Measurements from ENCODE around the gene DUSP22.

DUSP22 gene

DNA sequence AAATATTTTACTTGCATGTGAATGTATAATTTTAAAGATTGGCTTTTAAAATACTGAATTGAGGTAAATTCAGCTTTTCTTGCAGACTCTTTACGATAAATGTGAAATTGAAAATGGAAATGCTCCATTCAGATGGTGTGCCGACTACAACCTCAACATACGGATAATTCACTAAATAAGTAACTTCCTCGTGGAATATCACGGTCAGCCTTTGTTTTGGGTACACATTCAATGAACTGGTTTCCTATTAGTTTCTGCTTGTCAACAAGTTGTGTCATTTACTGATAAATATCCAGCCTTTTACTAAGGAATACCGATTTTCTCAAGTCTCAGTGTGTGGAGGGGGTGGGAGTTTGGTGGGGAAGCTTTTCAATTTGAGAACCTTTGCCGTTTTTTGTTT lies 96.9 kb downstream of the DUSP22 start:
- Histone ChIP-seq H3K4me2 (ENCODE audit: low read depth, low read length) (peak overlapping the region; percentile 81), H4K20me1 (ENCODE audit: insufficient read depth, low read length) (peaks cover 24% of the 10 kb centered on the region), H3K9me3 (replicated peaks; ENCODE audit: insufficient read depth, low read length) (no peaks in the 10 kb centered on the region), H3K4me1 (ENCODE audit: low read length) (peaks cover 17% of the 10 kb centered on the region), H3K79me2 (ENCODE audit: low read length) (peaks cover 39% of the 10 kb centered on the region), H2AFZ (ENCODE audit: low read length) (peak overlapping the region; percentile 12), H3K36me3 (replicated peaks; ENCODE audit: insufficient read depth, low read length) (peaks cover 14% of the 10 kb centered on the region), H3K27ac (ENCODE audit: low read length) (peak overlapping the region; percentile 78; the same call in 1 of the 2 replicates), H3K4me3 (ENCODE audit: low read length) (peak overlapping the region; percentile 81), H3F3A (ENCODE audit: insufficient read depth, low read length) (peaks cover 45% of the 10 kb centered on the region), H3K9ac (ENCODE audit: low read length) (peak overlapping the region; percentile 54), H3K27me3 (replicated peaks; ENCODE audit: insufficient read depth, low read length) (no peaks in the 10 kb centered on the region), H3K9me2 (replicated peaks; ENCODE audit: insufficient read depth, low read length) (no peaks in the 10 kb centered on the region)
- TF ChIP-seq, protein P1, sequence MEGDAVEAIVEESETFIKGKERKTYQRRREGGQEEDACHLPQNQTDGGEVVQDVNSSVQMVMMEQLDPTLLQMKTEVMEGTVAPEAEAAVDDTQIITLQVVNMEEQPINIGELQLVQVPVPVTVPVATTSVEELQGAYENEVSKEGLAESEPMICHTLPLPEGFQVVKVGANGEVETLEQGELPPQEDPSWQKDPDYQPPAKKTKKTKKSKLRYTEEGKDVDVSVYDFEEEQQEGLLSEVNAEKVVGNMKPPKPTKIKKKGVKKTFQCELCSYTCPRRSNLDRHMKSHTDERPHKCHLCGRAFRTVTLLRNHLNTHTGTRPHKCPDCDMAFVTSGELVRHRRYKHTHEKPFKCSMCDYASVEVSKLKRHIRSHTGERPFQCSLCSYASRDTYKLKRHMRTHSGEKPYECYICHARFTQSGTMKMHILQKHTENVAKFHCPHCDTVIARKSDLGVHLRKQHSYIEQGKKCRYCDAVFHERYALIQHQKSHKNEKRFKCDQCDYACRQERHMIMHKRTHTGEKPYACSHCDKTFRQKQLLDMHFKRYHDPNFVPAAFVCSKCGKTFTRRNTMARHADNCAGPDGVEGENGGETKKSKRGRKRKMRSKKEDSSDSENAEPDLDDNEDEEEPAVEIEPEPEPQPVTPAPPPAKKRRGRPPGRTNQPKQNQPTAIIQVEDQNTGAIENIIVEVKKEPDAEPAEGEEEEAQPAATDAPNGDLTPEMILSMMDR (IDR thresholded peaks at IDR 0.05; ENCODE audit: low read length): no peak
- TF ChIP-seq EZH2 (optimal IDR thresholded peaks at IDR 0.05; ENCODE audit: low read depth, low read length) (no peak), EZH2phosphoT487 (IDR thresholded peaks at IDR 0.05; ENCODE audit: low read length) (no peak)
- DNase-seq: no peak

DNA sequence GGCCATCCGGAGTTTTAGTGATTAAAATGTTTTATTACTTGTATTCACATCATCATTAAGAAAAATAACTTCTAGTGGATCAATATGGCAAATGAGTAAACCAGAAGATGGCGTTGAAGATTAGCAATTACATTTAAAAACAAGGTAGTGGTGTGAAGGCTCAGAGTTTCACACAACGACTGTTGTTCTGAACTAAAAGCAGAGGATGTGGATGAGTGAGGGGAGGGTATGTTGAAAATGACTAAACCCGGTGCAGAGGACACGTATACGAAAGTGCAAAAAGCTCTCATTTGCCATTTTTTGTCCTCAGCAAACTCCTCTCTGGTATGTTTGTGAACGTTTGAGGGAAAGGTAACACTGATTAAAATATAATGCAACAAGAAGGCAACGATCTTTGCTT lies 97.3 kb downstream of the DUSP22 start:
- TF ChIP-seq, protein P1 (IDR thresholded peaks at IDR 0.05; ENCODE audit: low read length): no peak; the same call in 1 of the 2 replicates
- TF ChIP-seq EZH2 (optimal IDR thresholded peaks at IDR 0.05; ENCODE audit: low read depth, low read length): no peak
- TF ChIP-seq EZH2phosphoT487 (IDR thresholded peaks at IDR 0.05; ENCODE audit: low read length): no peak
- Histone ChIP-seq H3K27me3 (replicated peaks; ENCODE audit: insufficient read depth, low read length) (no peaks in the 10 kb centered on the region), H3K4me1 (ENCODE audit: low read length) (peaks cover 17% of the 10 kb centered on the region), H3K9ac (ENCODE audit: low read length) (peak overlapping the region; percentile 54), H3F3A (ENCODE audit: insufficient read depth, low read length) (peaks cover 50% of the 10 kb centered on the region), H2AFZ (ENCODE audit: low read length) (peak overlapping the region; percentile 12), H3K9me3 (replicated peaks; ENCODE audit: insufficient read depth, low read length) (no peaks in the 10 kb centered on the region), H3K36me3 (replicated peaks; ENCODE audit: insufficient read depth, low read length) (peaks cover 18% of the 10 kb centered on the region), H3K4me3 (ENCODE audit: low read length) (peak overlapping the region; percentile 81), H3K79me2 (ENCODE audit: low read length) (peaks cover 44% of the 10 kb centered on the region), H3K9me2 (replicated peaks; ENCODE audit: insufficient read depth, low read length) (no peaks in the 10 kb centered on the region), H3K4me2 (ENCODE audit: low read depth, low read length) (peak overlapping the region; percentile 81), H3K27ac (ENCODE audit: low read length) (peak overlapping the region; percentile 78), H4K20me1 (ENCODE audit: insufficient read depth, low read length) (peaks cover 29% of the 10 kb centered on the region)
- peak; percentile 56 for DNase-seq

DNA sequence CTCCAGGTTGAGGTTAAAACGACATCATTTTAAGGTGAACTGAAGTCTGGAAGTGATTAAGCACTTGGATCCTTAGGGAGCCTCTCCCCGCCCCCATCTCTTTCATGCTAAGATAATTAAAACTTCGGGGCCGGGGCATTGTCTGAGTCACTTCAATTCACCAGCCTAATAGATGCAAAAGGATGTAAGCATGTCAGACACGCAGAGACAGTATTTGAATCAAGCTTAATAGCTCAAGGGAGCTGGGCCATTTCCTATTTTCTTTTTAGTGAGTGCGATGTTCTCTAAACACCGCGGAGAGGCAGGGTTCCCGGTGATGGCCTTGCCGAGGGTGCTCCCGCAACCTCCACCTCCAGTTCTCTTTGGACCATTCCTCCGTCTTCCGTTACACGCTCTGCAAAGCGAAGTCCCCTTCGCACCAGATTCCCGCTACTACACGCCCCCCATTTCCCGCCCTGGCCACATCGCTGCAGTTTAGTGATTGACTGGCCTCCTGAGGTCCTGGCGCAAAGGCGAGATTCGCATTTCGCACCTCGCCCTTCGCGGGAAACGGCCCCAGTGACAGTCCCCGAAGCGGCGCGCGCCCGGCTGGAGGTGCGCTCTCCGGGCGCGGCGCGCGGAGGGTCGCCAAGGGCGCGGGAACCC lies 98.7 kb downstream of the DUSP22 start:
- Histone ChIP-seq H3K4me3 (ENCODE audit: low read length) (peak overlapping the region; percentile 81), H3K9me2 (replicated peaks; ENCODE audit: insufficient read depth, low read length) (no peaks in the 10 kb centered on the region), H3K9me3 (replicated peaks; ENCODE audit: insufficient read depth, low read length) (no peaks in the 10 kb centered on the region), H3K9ac (ENCODE audit: low read length) (peak overlapping the region; percentile 54), H3K27ac (ENCODE audit: low read length) (peak overlapping the region; percentile 78; the same call in 1 of the 2 replicates), H3K4me2 (ENCODE audit: low read depth, low read length) (peak overlapping the region; percentile 81), H3K4me1 (ENCODE audit: low read length) (peaks cover 21% of the 10 kb centered on the region), H3K36me3 (replicated peaks; ENCODE audit: insufficient read depth, low read length) (peaks cover 33% of the 10 kb centered on the region), H3F3A (ENCODE audit: insufficient read depth, low read length) (peaks cover 64% of the 10 kb centered on the region), H4K20me1 (ENCODE audit: insufficient read depth, low read length) (peaks cover 43% of the 10 kb centered on the region), H3K27me3 (replicated peaks; ENCODE audit: insufficient read depth, low read length) (no peaks in the 10 kb centered on the region), H3K79me2 (ENCODE audit: low read length) (peaks cover 58% of the 10 kb centered on the region), H2AFZ (ENCODE audit: low read length) (peak overlapping the region; percentile 55; the same call in 1 of the 2 replicates)
- DNase-seq: peak; percentile 72
- TF ChIP-seq, protein P1 (IDR thresholded peaks at IDR 0.05; ENCODE audit: low read length): no peak
- TF ChIP-seq EZH2 (optimal IDR thresholded peaks at IDR 0.05; ENCODE audit: low read depth, low read length): no peak
- no peak for TF ChIP-seq EZH2phosphoT487 (IDR thresholded peaks at IDR 0.05; ENCODE audit: low read length)
